HG03064 (cell line): ENCODE data around the gene CCDC3.

Experiments used
- ATAC-seq: cut with Tn5 transposase; IDR thresholded peaks from one replicate; pipeline ENCODE4 v1.9.1; 2021; ENCODE audit warnings: low read depth; ENCODE audit not compliant: unreplicated experiment

The CCDC3 gene

DNA sequence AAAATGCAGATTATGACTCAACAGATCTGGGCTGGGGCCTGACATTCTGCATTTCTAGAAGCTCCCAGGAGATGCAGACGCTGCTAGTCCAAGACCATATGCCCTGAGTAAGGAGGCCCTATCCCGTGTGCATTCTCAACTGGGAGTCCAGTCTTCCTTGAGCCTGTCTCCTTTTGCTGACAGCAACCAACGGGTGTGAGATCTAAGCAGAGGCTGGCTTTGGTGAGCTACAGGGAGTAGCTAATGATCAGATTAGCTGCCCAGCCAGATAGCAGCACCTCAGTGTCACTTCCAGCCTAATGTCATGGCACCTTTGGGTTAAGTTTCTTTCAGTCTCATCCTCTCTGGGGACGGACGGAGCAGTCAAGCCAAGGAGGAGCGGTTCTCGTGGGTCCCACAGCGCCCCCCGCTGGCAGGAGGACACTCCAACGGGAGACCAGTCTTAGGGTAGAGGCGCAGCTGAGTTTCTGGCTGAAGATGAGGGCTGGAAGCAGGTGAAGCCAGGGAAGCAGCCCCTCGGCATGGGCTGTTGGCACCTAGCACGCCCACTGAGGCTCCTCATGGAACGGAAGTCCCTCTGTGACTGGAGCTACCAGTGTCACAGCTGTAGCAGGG lies 154.0 kb downstream of the CCDC3 start:
- ATAC-seq, result no peak

DNA sequence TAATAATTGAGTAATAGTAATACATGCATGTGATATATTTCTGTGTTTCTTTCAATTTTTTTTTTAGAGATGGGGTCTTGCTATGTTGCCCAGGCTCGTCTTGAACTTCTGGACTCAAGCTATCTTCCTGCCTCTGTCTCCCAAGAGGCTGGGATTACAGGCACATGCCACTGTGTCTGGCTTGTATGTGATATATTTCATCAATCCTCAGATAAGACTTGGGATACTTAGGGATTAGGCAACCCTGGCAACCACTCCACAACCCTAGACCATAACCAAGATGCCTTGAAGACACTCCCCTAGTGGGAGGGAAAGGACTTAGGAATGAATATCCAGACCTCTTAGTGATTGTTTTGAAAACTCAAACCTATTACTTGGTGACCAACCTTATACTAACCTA lies 154.8 kb downstream of the CCDC3 start:
- no peak for ATAC-seq
